PC-3 (cell line): ENCODE measurements around the gene CPT1C. TPM values are rescaled to one million over a fixed set of nuclear protein-coding genes. Genes with fewer than 3 reads are reported as not detected.

ENCODE experiments used
- ATAC-seq: fragments of 200-7000 bp; cut with Tn5 transposase; 2 replicates; pipeline ENCODE4 v1.9.1; 2020; ENCODE audit warnings: mild to moderate bottlenecking, moderate library complexity
- BruUV-seq: library from RNA; stranded (reverse); fragments of 400-500 nt; replicated peaks from 2 replicates; lab custom pipeline; 2021; lab: Mats Ljungman, UMichigan
- CTCF ChIA-PET: fragments of 300-600 bp; sonication (Branson Sonifier 250); formaldehyde crosslinking; loops from one replicate; lab custom pipeline; 2022; ENCODE audit warnings: antibody characterized with exemption; lab: Charles Lee
- POLR2A ChIA-PET: fragments of 300-600 bp; sonication (Branson Sonifier 250); formaldehyde crosslinking; loops from one replicate; lab custom pipeline; 2022; ENCODE audit warnings: antibody characterized with exemption; ENCODE audit not compliant: unreplicated experiment; lab: Charles Lee
- DNase-seq: peaks from one replicate; pipeline ENCODE4 v3.0.0-alpha.2; 2015
- H2AFZ ChIP-seq: fragments of 300-600 bp; sonication (generic); 2 replicates; pipeline ENCODE4 v1.6.0; 2016; ENCODE audit warnings: antibody characterized with exemption, low read length
- H3F3A ChIP-seq: fragments of 300-600 bp; sonication (generic); one replicate; pipeline ENCODE4 v1.6.0; 2017; ENCODE audit warnings: antibody characterized with exemption, low read length, control low read depth, mild to moderate bottlenecking; ENCODE audit not compliant: unreplicated experiment
- H3K27ac ChIP-seq: fragments of 300-600 bp; sonication (generic); 2 replicates; pipeline ENCODE4 v1.5.1; 2016; ENCODE audit warnings: mild to moderate bottlenecking, low read length
- H3K27me3 ChIP-seq: fragments of 300-600 bp; sonication (generic); 2 replicates; pipeline ENCODE4 v1.6.1; 2016; ENCODE audit warnings: low read length, mixed read lengths
- H3K36me3 ChIP-seq: fragments of 300-600 bp; sonication (generic); 2 replicates; pipeline ENCODE4 v1.6.1; 2016; ENCODE audit warnings: low read depth, mixed run types, low read length, mixed read lengths
- H3K4me1 ChIP-seq: fragments of 300-600 bp; sonication (generic); 2 replicates; pipeline ENCODE4 v1.5.1; 2016; ENCODE audit warnings: low read length; ENCODE audit not compliant: insufficient read depth
- H3K4me2 ChIP-seq: fragments of 300-600 bp; sonication (generic); 2 replicates; pipeline ENCODE4 v1.6.0; 2016; ENCODE audit warnings: low read length
- H3K4me3 ChIP-seq: fragments of 300-600 bp; sonication (generic); 2 replicates; pipeline ENCODE4 v1.5.1; 2016; ENCODE audit warnings: mild to moderate bottlenecking, low read length, mixed read lengths
- H3K79me2 ChIP-seq: fragments of 300-600 bp; sonication (generic); 2 replicates; pipeline ENCODE4 v1.6.1; 2017; ENCODE audit warnings: low read length, mixed read lengths
- H3K9ac ChIP-seq: fragments of 300-600 bp; sonication (generic); 2 replicates; pipeline ENCODE4 v1.6.0; 2016; ENCODE audit warnings: mild to moderate bottlenecking, low read length
- H3K9me2 ChIP-seq: fragments of 300-600 bp; sonication (generic); replicated peaks from 2 replicates; pipeline ENCODE4 v1.6.1; 2016; ENCODE audit warnings: mixed run types, low read length, mixed read lengths
- H3K9me3 ChIP-seq: fragments of 300-600 bp; sonication (generic); 2 replicates; pipeline ENCODE4 v1.6.1; 2016; ENCODE audit warnings: low read length, mixed read lengths
- H4K20me1 ChIP-seq: fragments of 300-600 bp; sonication (generic); 2 replicates; pipeline ENCODE4 v1.6.1; 2016; ENCODE audit warnings: low read length, mixed read lengths
- CTCF ChIP-seq: fragments of 300-600 bp; sonication (generic); conservative IDR thresholded peaks from 2 replicates; pipeline ENCODE4 v1.5.1; 2017; ENCODE audit warnings: antibody characterized with exemption, low read depth, mild to moderate bottlenecking, low read length
- EZH2 ChIP-seq: fragments of 300-600 bp; sonication (generic); IDR thresholded peaks from one replicate; pipeline ENCODE4 v1.6.1; 2017; ENCODE audit warnings: antibody characterized with exemption, mild to moderate bottlenecking, low read length; ENCODE audit not compliant: unreplicated experiment
- EZH2phosphoT487 ChIP-seq: fragments of 300-600 bp; sonication (generic); IDR thresholded peaks from 2 replicates; pipeline ENCODE4 v1.6.1; 2018; ENCODE audit warnings: mild to moderate bottlenecking, antibody characterized with exemption, low read length, borderline replicate concordance
- intact Hi-C: fragments of 100-400 bp; cut with micrococcal nuclease; formaldehyde crosslinking; loops from 2 replicates; pipeline ENCODE4 v1.9.0; 2023
- microRNA-seq: library from miRNA; unstranded; fragments of <30 nt; microRNA quantifications from one replicate; pipeline ENCODE4 v1.1.0, GENCODE V29; 2020; ENCODE audit not compliant: unreplicated experiment
- total RNA-seq: library from RNA; depleted of rRNA; stranded (reverse); fragments of >200 nt; gene quantifications from 2 replicates; pipeline ENCODE4 v1.2.3, GENCODE V29; 2014; rRNA removed

The CPT1C gene
- total RNA-seq, 1 experiment from 2014 or later: 11.5 TPM

GRCh38 chr19:49763230-49763629, 72.3 kb downstream of the CPT1C start, which contains the start of gene TSKS:
Gene TSKS, minus strand, starts transcription at chr19:49763306. Its CDS starts 59 bp downstream, at chr19:49763247.
- no peak for ATAC-seq
- Histone ChIP-seq H3K4me1 (peaks cover 19% of the 10 kb centered on the region), H3K4me3 (no peak within 1 kb of the TSS), H3K79me2 (peaks cover 14% of the 10 kb centered on the region), H3F3A (peaks cover 3% of the 10 kb centered on the region), H3K27me3 (no peaks in the 10 kb centered on the region), H3K9me2 (no peaks in the 10 kb centered on the region), H3K9me3 (no peaks in the 10 kb centered on the region), H3K4me2 (no peak within 1 kb of the TSS), H3K36me3 (no peaks in the 10 kb centered on the region), H3K27ac (no peak within 1 kb of the TSS), H3K9ac (no peak within 1 kb of the TSS), H4K20me1 (no peaks in the 10 kb centered on the region), H2AFZ (no peak within 1 kb of the TSS)
- ChIA-PET CTCF (no interaction called here), POLR2A (no interaction called here)
- DNase-seq: no peak
- TF ChIP-seq EZH2phosphoT487: no peak
- TF ChIP-seq EZH2: no peak
- no peak for TF ChIP-seq CTCF
- no TSS peak for BruUV-seq
- intact Hi-C loops: no loop called here

Small RNAs within 50 kb of the gene (microRNA-seq; reads per million reads assigned to microRNA genes)
- not detected for gene MIR5088

Other genes starting within 250 kb of the CPT1C start
- gene SLC17A7, start 249.6 kb upstream of the CPT1C start, total RNA-seq: 0.11 TPM in 1 of 2 replicates, not detected in the other
- gene PIH1D1, start 239.3 kb upstream of the CPT1C start, total RNA-seq: 171 and 200 TPM in 2 replicates
- not detected in 2 replicates for gene ALDH16A1, start 237.9 kb upstream of the CPT1C start, total RNA-seq
- gene FLT3LG, start 216.9 kb upstream of the CPT1C start, total RNA-seq: 0.18 and 2.8 TPM in 2 replicates
- 3,023 and 3,169 TPM in 2 replicates for gene RPL13A, start 203.5 kb upstream of the CPT1C start, total RNA-seq
- 3,913 and 5,174 TPM in 2 replicates for gene RPS11, start 194.7 kb upstream of the CPT1C start, total RNA-seq
- 46.3 and 46.7 TPM in 2 replicates for gene FCGRT, start 178.5 kb upstream of the CPT1C start, total RNA-seq
- gene RCN3, start 163.1 kb upstream of the CPT1C start, total RNA-seq: 33.7 and 70.4 TPM in 2 replicates
- gene NOSIP, start 110.6 kb upstream of the CPT1C start, total RNA-seq: 195 and 214 TPM in 2 replicates
- 16.4 and 17.0 TPM in 2 replicates for gene PRRG2, start 109.8 kb upstream of the CPT1C start, total RNA-seq
- gene PRR12, start 99.9 kb upstream of the CPT1C start, total RNA-seq: 14.6 and 25.7 TPM in 2 replicates
- gene RRAS, start 51.0 kb upstream of the CPT1C start, total RNA-seq: 24.0 and 32.0 TPM in 2 replicates
- 46.8 and 78.6 TPM in 2 replicates for gene SCAF1, start 48.9 kb upstream of the CPT1C start, total RNA-seq
- gene IRF3, start 25.3 kb upstream of the CPT1C start, total RNA-seq: 223 and 236 TPM in 2 replicates
- 82.5 and 104 TPM in 2 replicates for gene BCL2L12, start 25.2 kb upstream of the CPT1C start, total RNA-seq
- gene PRMT1, start 13.8 kb upstream of the CPT1C start, total RNA-seq: 625 and 761 TPM in 2 replicates
- gene ADM5, start 1.5 kb upstream of the CPT1C start, total RNA-seq: 5.0 and 6.3 TPM in 2 replicates
- not detected in 2 replicates for gene TSKS, start 72.2 kb downstream of the CPT1C start, total RNA-seq
- gene AP2A1, start 75.9 kb downstream of the CPT1C start, total RNA-seq: 143 and 159 TPM in 2 replicates
- gene FUZ, start 122.2 kb downstream of the CPT1C start, total RNA-seq: 9.4 and 10.9 TPM in 2 replicates
- 47.5 and 54.9 TPM in 2 replicates for gene MED25, start 127.2 kb downstream of the CPT1C start, total RNA-seq
- gene PTOV1, start 160.0 kb downstream of the CPT1C start, total RNA-seq: 138 and 148 TPM in 2 replicates
- 141 and 172 TPM in 2 replicates for gene PNKP, start 176.5 kb downstream of the CPT1C start, total RNA-seq
- 42.3 and 61.0 TPM in 2 replicates for gene AKT1S1, start 186.2 kb downstream of the CPT1C start, total RNA-seq
- gene TBC1D17, start 186.6 kb downstream of the CPT1C start, total RNA-seq: 17.8 and 18.8 TPM in 2 replicates
- gene IL4I1, start 205.8 kb downstream of the CPT1C start, total RNA-seq: 0.29 and 2.2 TPM in 2 replicates
- gene ATF5, start 238.1 kb downstream of the CPT1C start, total RNA-seq: 50.7 and 75.5 TPM in 2 replicates
- gene NUP62, start 238.4 kb downstream of the CPT1C start, total RNA-seq: 129 and 149 TPM in 2 replicates